AG10803 (cell line): ENCODE data around the gene DUSP2.

Experiments used
- DNase-seq: peaks from one replicate; pipeline ENCODE4 v3.0.0; 2010; ENCODE audit warnings: low read depth
- H3K4me3 ChIP-seq: 2 replicates; pipeline ENCODE4 v1.5.1; 2011; ENCODE audit warnings: mild to moderate bottlenecking, low read length, control low read depth
- CTCF ChIP-seq: conservative IDR thresholded peaks from 2 replicates; pipeline ENCODE4 v1.5.1; 2011; ENCODE audit warnings: mild to moderate bottlenecking, low read length, control low read depth, inconsistent platforms

DUSP2 gene

DNA sequence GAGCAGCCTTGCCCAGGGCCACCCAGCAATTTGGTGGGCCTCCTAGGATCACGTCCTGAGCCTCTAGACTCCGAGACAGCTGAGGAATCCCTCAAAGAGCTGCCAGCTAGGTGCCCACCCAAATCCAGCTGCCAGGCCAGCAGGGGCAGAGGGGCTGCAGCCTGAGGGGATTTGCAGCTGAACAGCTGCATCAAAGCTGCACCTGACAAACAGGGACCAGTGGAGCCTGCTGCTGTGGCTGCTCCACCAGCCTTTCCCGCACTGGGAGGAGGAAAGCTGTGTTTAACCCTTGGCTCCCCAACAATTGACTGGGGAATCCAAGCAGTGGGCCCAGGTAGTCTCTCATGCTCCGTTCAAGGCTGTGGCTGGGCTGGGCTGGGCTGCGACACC lies 37.1 kb downstream of the DUSP2 start:
- no peak overlapping the region for H3K4me3 ChIP-seq
- no peak for TF ChIP-seq CTCF
- DNase-seq: no peak

GRCh38 chr2:96107708-96108065 lies 37.6 kb downstream of the DUSP2 start:
- H3K4me3 ChIP-seq: no peak overlapping the region
- TF ChIP-seq CTCF: no peak
- no peak for DNase-seq

DNA sequence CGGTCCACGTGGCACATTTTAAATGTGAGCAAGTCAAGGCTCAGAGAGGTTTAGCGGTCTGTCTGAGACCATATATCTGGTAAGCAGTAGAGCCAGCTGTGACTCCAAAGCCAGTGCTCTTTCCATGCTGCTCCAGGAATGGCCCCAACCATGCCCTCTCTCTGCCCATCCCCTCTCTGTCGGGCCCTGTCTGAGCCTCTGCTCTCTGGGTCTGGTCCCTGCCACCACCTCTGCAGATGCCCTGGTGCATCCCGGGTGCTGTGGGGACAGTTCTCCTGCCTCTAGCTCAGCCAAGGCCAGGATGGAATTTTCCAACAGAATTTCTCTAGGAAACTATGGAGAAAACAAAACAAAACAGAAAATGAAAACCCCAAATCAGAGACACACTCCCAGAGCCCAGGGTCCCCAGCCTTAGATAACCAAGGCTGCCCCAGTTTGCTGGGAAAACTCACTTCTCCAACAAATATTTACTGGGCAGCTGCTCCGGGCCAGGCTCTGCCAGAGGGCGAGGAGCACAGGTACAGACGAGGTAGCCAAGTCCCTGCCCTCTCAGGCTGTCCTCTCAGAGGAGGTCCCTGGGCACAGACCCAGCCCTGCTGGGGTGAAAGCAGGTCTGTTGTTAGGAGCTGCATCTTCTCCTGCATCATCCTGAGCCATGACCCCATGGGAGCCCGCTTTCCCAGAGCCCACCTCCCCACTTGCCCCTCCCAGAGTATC lies 38.1 kb downstream of the DUSP2 start:
- TF ChIP-seq CTCF: no peak
- H3K4me3 ChIP-seq: no peak overlapping the region
- DNase-seq: no peak

DNA sequence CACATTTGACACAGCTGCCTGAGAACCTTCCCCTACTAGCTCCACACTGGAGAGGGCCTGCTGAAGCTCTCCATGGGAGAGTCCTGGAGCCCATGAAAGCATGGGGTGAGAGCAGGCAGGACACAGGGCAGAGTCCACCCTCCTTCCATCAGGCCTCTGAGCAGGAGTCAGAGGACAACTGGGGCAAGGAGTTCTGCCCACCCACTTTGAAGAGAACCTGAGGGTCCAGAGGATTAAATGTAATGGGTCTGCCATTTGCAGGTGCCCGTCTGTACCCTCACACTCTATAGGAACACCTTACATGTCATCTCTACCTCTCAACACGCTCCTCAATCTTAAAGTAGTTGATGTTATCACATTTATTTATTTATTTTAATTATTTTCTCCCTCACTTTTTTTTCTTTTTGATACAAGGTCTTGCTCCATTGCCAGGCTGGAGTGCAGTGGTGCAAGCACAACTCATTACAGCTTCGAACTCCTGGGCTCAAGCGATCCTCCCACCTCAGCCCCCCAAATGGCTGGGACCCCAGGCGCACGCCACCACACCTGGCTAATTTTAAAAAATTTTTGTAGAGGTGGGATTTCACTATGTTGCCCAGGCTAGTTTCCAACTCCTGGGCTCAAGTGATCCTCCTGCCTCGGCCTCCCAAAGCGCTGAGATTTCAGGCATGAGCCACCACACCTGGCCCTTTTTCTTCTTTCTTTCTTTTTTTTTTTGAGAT lies 39.1 kb downstream of the DUSP2 start:
- no peak overlapping the region for H3K4me3 ChIP-seq
- TF ChIP-seq CTCF: no peak
- no peak for DNase-seq

DNA sequence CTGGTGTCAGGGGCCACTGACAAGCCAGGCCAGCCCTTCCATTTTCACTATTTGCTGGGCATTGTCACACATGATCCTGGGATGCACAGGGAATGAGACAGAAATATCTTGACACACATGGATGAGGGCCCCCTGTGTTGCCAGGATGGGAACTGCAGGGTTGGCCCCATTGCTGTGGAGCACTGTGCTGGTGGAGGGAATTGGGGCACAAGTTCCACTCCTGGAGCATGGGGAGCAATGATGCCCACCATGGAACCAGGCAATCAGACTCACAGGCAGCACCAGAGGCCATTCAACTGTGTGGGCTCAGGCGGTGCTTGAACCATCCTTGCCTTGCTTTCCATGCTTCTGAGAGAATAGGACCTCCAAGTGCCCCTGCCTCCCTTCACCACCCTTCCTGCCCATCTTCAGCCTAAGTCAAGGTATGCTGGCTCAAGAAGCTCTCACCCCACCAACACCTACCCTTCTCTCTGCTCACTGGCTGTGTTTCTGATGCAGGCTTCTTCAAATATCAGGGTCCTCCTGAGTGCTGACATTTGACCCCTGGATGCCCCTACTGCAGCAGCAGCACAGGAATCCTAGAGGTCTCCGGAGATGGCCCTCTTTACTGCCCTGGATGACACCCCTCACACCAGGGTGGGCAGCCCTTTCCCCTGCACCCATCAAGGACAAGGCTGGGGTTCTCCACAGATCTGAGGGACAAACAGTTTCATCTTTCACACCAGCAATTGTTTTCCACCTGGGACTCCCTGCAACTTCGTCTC lies 39.9 kb downstream of the DUSP2 start:
- no peak for TF ChIP-seq CTCF
- no peak for DNase-seq
- no peak overlapping the region for H3K4me3 ChIP-seq

DNA sequence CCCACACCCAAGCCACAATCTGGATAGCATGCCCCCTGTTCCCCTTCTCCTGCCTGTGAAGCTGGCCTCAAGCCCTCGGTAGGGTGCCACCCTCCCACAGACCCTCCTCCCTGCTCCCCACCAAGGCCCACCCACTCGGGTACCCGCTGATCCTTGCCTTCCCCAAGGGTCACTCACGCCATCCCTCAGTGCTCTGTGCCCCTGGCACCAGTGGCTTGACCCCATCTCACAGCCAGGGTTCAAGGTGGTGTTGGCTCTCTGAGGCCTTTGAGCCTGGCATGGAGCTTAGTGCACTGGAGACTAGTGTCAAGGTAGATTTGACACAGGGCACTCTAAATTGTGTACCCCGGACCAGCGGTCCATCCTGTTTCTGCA lies 40.8 kb downstream of the DUSP2 start:
- no peak for DNase-seq
- H3K4me3 ChIP-seq: no peak overlapping the region
- no peak for TF ChIP-seq CTCF
